Measurements from ENCODE around the gene UMAD1.
"Not testable (repeated sequence)": the region's sequence is repeated elsewhere in the genome, so short reads cannot be mapped to it uniquely, and the experiment has no call there.

Gene UMAD1

DNA sequence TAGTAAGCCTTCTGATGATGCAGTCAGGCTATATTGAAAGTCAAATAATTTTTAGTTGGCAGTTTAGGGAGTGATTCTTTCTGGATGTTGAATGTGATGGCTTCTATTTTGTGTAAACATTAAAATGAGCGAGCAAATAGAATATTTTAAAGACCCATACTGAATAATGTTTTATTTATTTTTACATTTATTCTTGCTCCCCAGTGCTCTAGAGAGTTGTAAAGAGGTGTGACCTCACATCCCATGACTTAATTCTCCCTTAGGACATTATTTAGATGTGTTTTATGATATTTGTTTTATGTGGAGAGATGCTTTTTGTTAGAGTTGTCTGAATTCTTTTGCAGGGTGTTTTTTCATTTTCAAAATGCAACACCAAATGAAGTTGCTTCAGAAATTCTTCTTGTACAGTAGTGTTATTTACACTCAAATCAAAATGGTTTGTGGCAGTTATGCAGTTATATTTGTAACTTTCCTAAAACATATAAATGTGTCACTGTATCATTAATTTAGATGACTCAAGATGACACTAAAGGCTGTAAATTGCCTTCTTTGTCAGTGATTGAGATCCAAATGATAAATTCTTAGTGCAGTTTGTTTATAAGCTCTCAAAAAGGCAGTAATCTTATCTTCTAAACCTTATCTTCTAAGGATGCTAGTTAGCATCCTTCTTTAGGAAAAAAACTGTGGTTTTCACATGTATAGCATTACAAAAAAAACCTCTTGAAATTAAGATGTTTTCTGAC lies 12.4 kb downstream of the UMAD1 start:
- TF ChIP-seq, protein P1, sequence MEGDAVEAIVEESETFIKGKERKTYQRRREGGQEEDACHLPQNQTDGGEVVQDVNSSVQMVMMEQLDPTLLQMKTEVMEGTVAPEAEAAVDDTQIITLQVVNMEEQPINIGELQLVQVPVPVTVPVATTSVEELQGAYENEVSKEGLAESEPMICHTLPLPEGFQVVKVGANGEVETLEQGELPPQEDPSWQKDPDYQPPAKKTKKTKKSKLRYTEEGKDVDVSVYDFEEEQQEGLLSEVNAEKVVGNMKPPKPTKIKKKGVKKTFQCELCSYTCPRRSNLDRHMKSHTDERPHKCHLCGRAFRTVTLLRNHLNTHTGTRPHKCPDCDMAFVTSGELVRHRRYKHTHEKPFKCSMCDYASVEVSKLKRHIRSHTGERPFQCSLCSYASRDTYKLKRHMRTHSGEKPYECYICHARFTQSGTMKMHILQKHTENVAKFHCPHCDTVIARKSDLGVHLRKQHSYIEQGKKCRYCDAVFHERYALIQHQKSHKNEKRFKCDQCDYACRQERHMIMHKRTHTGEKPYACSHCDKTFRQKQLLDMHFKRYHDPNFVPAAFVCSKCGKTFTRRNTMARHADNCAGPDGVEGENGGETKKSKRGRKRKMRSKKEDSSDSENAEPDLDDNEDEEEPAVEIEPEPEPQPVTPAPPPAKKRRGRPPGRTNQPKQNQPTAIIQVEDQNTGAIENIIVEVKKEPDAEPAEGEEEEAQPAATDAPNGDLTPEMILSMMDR (IDR thresholded peaks at IDR 0.05; ENCODE audit: extremely low read depth, missing control alignments), result no peak
- DNase-seq (ENCODE audit: low spot score), result no peak

DNA sequence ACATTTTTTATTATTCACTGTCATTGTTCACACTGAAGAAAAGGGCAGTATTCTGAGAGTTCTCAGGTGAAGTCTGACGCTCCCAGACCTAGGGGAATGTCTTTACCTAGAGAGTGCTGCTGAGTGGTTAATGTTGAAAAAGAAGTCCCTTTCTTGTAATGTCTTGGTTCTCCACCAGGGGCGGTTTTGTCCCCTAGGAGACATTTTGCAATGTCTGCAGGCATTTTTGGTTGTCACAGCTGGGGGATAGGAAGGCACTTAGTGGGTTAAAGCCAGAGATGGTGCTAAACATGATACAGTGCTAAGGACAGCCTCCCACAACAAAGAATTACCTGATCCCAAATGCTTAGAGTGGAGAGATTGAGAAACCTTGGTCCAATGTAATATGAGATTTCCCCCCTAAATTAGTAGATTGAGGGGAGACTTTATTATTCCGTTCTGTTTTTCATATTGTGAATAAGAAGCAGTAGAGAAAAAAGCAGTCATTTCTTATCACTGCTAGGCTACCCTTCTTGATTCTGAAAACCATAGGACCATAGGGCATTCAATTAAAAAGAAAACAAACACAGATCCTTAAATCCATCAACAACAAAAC lies 13.1 kb downstream of the UMAD1 start:
- peak; percentile 10 for DNase-seq (ENCODE audit: low spot score)

DNA sequence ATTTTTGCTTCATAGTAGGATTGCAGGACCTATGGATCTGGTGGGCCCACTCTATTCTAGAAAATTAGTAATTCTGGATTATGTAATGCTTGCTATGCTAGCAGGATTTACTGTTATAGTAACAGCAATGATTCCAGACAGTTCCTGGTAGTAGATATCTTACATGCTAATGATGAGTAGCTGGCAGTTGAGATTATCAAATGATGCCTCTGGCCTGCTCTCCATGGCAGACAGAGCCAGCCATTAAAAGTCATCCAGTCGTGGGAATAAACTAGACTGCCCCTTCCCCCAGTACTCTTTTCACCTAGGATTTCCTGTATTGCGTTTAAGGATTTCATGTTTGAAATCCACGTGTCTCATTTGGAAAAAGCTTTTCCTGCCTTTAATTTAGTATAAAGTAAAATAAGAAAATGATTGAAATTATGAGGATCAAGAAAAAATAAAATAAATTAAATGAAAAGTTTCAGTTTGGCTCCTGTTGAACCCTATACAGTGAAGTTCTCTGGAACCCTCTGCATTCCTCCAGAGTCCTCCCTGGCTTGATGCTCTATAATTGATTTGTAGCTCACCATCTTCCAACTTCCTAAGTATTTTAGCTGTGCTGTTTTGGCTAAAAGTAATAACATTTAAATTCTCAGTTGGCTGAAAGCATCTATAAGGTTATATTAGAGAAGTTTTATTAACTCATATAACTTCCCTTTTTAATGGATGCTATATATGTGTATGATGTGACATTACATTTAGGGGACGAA lies 14.6 kb downstream of the UMAD1 start:
- TF ChIP-seq, protein P1 (IDR thresholded peaks at IDR 0.05; ENCODE audit: extremely low read depth, missing control alignments), result no peak
- no peak for DNase-seq (ENCODE audit: low spot score)

More for the DNA sequence above, 13.1 kb downstream of the UMAD1 start:
- TF ChIP-seq, protein P1 (IDR thresholded peaks at IDR 0.05; ENCODE audit: extremely low read depth, missing control alignments), result peak; percentile 15

DNA sequence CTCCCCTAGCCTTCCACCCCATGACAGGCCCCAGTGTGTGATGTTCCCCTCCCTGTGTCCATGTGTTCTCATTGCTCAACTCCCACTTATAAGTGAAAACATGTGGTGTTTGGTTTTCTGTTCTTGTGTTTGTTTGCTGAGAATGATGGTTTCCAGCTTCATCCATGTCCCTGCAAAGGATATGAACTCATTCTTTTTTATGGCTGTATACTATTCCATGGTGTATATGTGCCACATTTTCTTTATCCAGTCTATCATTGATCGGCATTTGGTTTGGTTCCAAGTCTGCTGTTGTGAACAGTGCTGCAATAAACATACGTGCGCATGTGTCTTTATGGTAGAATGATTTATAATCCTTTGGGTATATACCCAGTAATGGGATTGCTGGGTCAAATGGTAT lies 15.9 kb downstream of the UMAD1 start:
- not testable (repeated sequence) for DNase-seq (ENCODE audit: low spot score)

DNA sequence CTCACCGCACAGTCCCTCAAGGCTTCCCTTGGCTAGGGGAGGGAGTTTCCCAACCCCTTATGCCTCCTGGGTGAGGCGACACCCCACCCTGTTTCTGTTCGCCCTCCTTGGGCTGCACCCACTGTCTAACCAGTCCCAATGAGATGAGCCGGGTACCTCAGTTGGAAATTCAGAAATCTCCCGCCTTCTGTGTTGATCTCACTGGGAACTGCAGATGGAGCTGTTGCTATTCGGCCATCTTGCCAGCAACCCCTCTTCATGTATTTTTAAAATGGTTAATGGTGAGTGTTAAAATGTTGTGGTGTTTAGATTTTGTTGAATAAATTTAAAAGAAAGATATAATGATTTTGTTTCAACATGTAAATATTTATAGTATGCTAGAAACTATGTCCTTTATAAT lies 22.0 kb downstream of the UMAD1 start:
- TF ChIP-seq, protein P1 (IDR thresholded peaks at IDR 0.05; ENCODE audit: extremely low read depth, missing control alignments), result no peak
- DNase-seq (ENCODE audit: low spot score), result no peak

DNA sequence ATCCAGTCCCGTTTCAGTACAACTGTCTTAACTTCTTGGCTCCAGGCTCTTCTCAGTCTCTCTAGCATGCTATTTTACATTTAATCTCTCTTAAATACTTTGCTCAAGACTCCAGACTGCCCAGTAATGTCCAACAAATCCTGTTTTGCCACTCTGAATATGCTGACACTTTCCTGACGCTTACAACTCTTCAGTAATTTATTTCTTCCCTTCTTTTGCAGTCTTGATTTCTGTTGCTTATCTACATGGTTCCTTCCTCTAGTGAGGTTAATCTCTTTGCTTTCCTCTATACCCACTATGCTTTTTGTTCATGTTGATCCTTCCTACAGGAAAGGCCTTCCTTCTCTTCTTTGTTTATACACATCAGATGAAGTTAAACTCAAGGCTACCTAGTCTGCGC lies 23.7 kb downstream of the UMAD1 start:
- TF ChIP-seq, protein P1 (IDR thresholded peaks at IDR 0.05; ENCODE audit: extremely low read depth, missing control alignments), result no peak
- DNase-seq (ENCODE audit: low spot score), result no peak

DNA sequence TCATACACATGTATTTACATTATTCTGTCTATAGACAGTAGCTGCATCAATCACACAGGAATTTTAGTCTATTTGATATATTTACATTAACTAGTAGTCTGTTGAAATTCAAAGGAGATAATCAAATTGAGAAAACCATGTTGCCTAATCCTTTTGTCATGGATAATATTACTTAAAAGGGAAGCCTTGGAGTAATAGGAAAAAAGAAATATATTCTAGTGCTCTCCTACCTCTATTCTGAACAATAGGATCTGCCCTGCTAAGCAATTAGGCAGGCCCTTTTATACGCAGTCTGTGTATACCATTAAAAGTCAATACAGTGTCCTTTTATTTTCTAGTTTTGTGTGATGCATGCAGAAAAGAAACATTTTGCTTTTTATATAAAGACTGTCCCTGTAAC lies 24.5 kb downstream of the UMAD1 start:
- TF ChIP-seq, protein P1 (IDR thresholded peaks at IDR 0.05; ENCODE audit: extremely low read depth, missing control alignments), result no peak
- DNase-seq (ENCODE audit: low spot score), result no peak
